GM12864 (cell line): ENCODE results near the gene RGR.

Experiments used
- DNase-seq: peaks from one replicate; pipeline ENCODE4 v3.0.0-alpha.2; 2011; ENCODE audit warnings: low read depth
- H3K4me3 ChIP-seq: 2 replicates; pipeline ENCODE4 v1.5.1; 2011; ENCODE audit warnings: mild to moderate bottlenecking, low read depth, low read length, control low read depth
- CTCF ChIP-seq: IDR thresholded peaks from 2 replicates; pipeline ENCODE4 v1.5.1; 2011; ENCODE audit warnings: low read depth, mild to moderate bottlenecking, moderate library complexity, low read length, control low read depth, inconsistent platforms; ENCODE audit errors: missing control alignments

Gene RGR

GRCh38 chr10:84238909-84239308, 5.9 kb upstream of the RGR start:
- H3K4me3 ChIP-seq = no peak overlapping the region
- DNase-seq = no peak
- no peak for TF ChIP-seq CTCF

- H3K4me3 ChIP-seq = no peak within 1 kb of the TSS
- TF ChIP-seq CTCF = no peak
- DNase-seq = no peak
Measured at GRCh38 chr10:84241185-84241790, 3.6 kb upstream of the RGR start, which contains the start of gene LRIT1. TSS of gene LRIT1 (minus strand) at chr10:84241546. CDS start at chr10:84241439, 107 bp downstream.

- no peak for DNase-seq
- H3K4me3 ChIP-seq = no peak overlapping the region
- no peak for TF ChIP-seq CTCF
Measured at GRCh38 chr10:84243759-84244158, 1.1 kb upstream of the RGR start.

GRCh38 chr10:84247496-84247895, 2.6 kb downstream of the RGR start:
- H3K4me3 ChIP-seq = no peak overlapping the region
- TF ChIP-seq CTCF = no peak
- DNase-seq = no peak

- TF ChIP-seq CTCF = no peak
- H3K4me3 ChIP-seq = no peak overlapping the region
- no peak for DNase-seq
Measured at GRCh38 chr10:84248794-84249193, 3.9 kb downstream of the RGR start.

- no peak for TF ChIP-seq CTCF
- no peak overlapping the region for H3K4me3 ChIP-seq
- no peak for DNase-seq
Measured at GRCh38 chr10:84254552-84255478, 10.0 kb downstream of the RGR start.
